Measurements from ENCODE around the gene GMCL2. TPM values are rescaled to one million over a fixed set of nuclear protein-coding genes. Genes with fewer than 3 reads are reported as not detected.

Gene GMCL2
- total and polyA plus RNA-seq, 9 of the 15 experiments (the other 6 are each of a cell fraction or from before 2014, with no cell fraction given) = 0.04 TPM; not detected in 8

- TF ChIP-seq POLR2A (conservative IDR thresholded peaks at IDR 0.05) (peak; percentile 71), THAP12 (CRISPR knock-in tag; IDR thresholded peaks at IDR 0.05) (no peak), SIRT6 (IDR thresholded peaks at IDR 0.05; ENCODE audit: low read depth, low read length) (peak; percentile 42), CBX3 (IDR thresholded peaks at IDR 0.05; ENCODE audit: borderline replicate concordance in 1 of 2, low read length in 2 of 2) (0 out of 3 replicates have a peak, but pooled peaks of 1 of the 2 experiments have one; percentile 15), SMAD3 (CRISPR knock-in tag; conservative IDR thresholded peaks at IDR 0.05) (0 out of 2 replicates have a peak, but pooled peaks have one; percentile 15), SNRNP70 (optimal IDR thresholded peaks at IDR 0.05; ENCODE audit: low read depth, low read length) (peak; percentile 77), FOXA3 (CRISPR knock-in tag; conservative IDR thresholded peaks at IDR 0.05 in 1 of 2, IDR thresholded peaks at IDR 0.05 in 1 of 2) (no peak), ZFX (CRISPR knock-in tag; IDR thresholded peaks at IDR 0.05) (no peak), SUPT5H (IDR thresholded peaks at IDR 0.05) (peak; percentile 58), PHB (CRISPR knock-in tag; IDR thresholded peaks at IDR 0.05) (no peak)
These were observed 25.3 kb upstream of the GMCL2 start (continued) for GRCh38 chr5:178212241-178213002.

All from K562 (cell line).